ENCODE results near the gene ORMDL3.
"Not testable (repeated sequence)": the region's sequence is repeated elsewhere in the genome, so short reads cannot be mapped to it uniquely, and the experiment has no call there.

ORMDL3 gene

DNA sequence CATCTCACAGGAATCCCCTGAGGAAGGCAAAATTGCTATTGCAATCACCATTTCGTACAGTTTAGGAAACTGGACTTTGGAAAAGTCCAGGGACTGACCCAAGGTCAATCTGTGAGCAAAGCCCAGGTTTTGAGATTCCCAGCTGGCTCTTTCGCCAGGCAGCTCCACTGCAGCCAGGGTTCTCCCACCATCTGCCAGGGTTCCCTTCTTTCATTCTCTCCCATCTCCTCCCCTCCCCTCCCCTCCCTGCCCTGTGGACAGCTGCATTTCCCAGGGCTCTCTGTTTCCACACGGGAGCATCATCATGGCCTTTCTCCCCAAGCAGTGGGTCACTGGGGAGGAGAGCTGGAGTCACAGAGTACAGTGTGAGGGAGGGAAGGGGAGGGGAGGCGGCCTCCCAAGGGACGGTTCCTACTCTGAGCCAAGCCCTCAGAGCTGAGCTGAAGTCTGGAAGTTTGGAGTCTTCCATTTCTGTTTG lies 23.5 kb upstream of the ORMDL3 start:
- TF ChIP-seq, protein P1, sequence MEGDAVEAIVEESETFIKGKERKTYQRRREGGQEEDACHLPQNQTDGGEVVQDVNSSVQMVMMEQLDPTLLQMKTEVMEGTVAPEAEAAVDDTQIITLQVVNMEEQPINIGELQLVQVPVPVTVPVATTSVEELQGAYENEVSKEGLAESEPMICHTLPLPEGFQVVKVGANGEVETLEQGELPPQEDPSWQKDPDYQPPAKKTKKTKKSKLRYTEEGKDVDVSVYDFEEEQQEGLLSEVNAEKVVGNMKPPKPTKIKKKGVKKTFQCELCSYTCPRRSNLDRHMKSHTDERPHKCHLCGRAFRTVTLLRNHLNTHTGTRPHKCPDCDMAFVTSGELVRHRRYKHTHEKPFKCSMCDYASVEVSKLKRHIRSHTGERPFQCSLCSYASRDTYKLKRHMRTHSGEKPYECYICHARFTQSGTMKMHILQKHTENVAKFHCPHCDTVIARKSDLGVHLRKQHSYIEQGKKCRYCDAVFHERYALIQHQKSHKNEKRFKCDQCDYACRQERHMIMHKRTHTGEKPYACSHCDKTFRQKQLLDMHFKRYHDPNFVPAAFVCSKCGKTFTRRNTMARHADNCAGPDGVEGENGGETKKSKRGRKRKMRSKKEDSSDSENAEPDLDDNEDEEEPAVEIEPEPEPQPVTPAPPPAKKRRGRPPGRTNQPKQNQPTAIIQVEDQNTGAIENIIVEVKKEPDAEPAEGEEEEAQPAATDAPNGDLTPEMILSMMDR (conservative IDR thresholded peaks at IDR 0.05; ENCODE audit: low read length), result no peak
- DNase-seq (ENCODE audit: low read depth), result no peak
- H3K4me3 ChIP-seq (ENCODE audit: low read length), result no peak overlapping the region

- no peak for DNase-seq (ENCODE audit: low read depth)
- TF ChIP-seq, protein P1 (conservative IDR thresholded peaks at IDR 0.05; ENCODE audit: low read length), result no peak
- no peak overlapping the region for H3K4me3 ChIP-seq (ENCODE audit: low read length)
These were observed 21.6 kb upstream of the ORMDL3 start for GRCh38 chr17:39949028-39949427.

- H3K4me3 ChIP-seq (ENCODE audit: low read length); DNase-seq (ENCODE audit: low read depth): not testable (repeated sequence)
These were observed 21.1 kb upstream of the ORMDL3 start for GRCh38 chr17:39948489-39948828.

GRCh38 chr17:39946551-39947330 lies 19.3 kb upstream of the ORMDL3 start:
- no peak overlapping the region for H3K4me3 ChIP-seq (ENCODE audit: low read length)
- no peak for DNase-seq (ENCODE audit: low read depth)
- TF ChIP-seq, protein P1 (conservative IDR thresholded peaks at IDR 0.05; ENCODE audit: low read length), result no peak

- no peak for DNase-seq (ENCODE audit: low read depth)
- TF ChIP-seq, protein P1 (conservative IDR thresholded peaks at IDR 0.05; ENCODE audit: low read length), result no peak
- no peak overlapping the region for H3K4me3 ChIP-seq (ENCODE audit: low read length)
These were observed 17.0 kb upstream of the ORMDL3 start for GRCh38 chr17:39944393-39944711.

GRCh38 chr17:39943702-39944392 lies 16.4 kb upstream of the ORMDL3 start:
- no peak for DNase-seq (ENCODE audit: low read depth)
- H3K4me3 ChIP-seq (ENCODE audit: low read length), result no peak overlapping the region
- TF ChIP-seq, protein P1 (conservative IDR thresholded peaks at IDR 0.05; ENCODE audit: low read length), result no peak

DNA sequence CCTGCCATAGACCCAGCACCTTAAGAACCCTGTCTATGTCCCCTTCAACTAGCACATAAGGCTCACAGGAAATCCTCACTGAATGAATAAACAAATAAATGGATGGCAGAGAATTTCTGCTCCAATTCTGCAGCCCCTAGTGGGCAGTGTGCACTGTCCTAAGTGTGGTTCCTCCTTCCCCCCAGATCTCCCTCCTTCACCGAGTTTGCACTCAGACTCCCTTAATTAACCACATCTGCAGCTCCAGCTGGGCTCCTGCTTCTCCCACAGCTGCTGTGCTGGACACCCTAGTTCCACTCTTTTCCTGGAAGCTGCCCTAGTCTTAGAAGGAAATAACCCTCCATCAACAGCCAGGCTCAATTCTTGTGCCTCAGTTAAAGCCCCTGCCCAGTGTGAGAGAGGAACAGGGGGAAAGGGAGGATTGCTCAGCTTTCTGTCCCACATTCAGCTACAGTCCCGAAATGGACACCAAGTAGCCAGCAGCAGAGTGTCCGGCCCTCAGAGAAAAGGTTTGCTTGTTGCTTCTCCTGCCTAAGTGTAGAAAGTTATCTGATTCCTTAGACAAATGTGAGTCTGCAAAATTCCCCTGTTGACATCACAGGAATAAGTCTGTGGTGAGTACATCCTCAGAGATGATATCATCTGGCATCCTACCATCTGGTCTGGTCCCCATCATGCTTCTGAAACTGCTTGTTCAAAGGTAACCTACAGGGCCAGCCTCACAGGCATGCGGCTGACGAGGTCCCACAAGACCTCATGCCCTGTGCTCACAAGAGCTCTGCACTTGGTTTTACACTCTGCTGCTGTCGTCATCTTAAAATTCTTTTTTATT lies 12.4 kb upstream of the ORMDL3 start:
- TF ChIP-seq, protein P1 (conservative IDR thresholded peaks at IDR 0.05; ENCODE audit: low read length), result peak; percentile 76
- peak; percentile 89 for DNase-seq (ENCODE audit: low read depth)
- H3K4me3 ChIP-seq (ENCODE audit: low read length), result peak overlapping the region; percentile 10

Measured in AG10803 (cell line).